CD14-positive monocyte (primary cell): ENCODE results near the gene RTCB. TPM values are rescaled to one million over a fixed set of nuclear protein-coding genes. Genes with fewer than 3 reads are reported as not detected.

Source experiments
- DNase-seq, 3 donors: peaks; one replicate each; pipeline ENCODE4 v3.0.0-alpha.2; 2011 to 2022
- H2AFZ ChIP-seq: 2 replicates; pipeline ENCODE4 v1.6.0; 2012; ENCODE audit warnings: mild to moderate bottlenecking, low read depth, low read length, inconsistent platforms; ENCODE audit not compliant: insufficient read depth, poor library complexity, severe bottlenecking
- H3K27ac ChIP-seq, 2 donors: 1 replicate in 1 of 2; 2 replicates in 1 of 2; pipeline ENCODE4 v1.5.1; 2012 to 2013; ENCODE audit warnings: low read length in 2 of 2, control low read depth in 1 of 2, inconsistent platforms in 1 of 2, low read depth in 1 of 2, mild to moderate bottlenecking in 1 of 2
- H3K27me3 ChIP-seq, 2 donors: one replicate each; pipeline versions ENCODE4 v1.6.0 to v1.6.1; 2011 to 2013; ENCODE audit warnings: low read length in 2 of 2; ENCODE audit not compliant: control insufficient read depth in 2 of 2, insufficient read depth in 2 of 2
- H3K36me3 ChIP-seq, 2 donors: replicated peaks in 1 of 2; 1 replicate in 1 of 2; 2 replicates in 1 of 2; pipeline versions ENCODE4 v1.5.1 to v1.6.1; 2012 to 2013; ENCODE audit warnings: low read length in 2 of 2, control low read depth in 1 of 2, inconsistent platforms in 1 of 2, mild to moderate bottlenecking in 1 of 2; ENCODE audit not compliant: insufficient read depth in 2 of 2, control insufficient read depth in 1 of 2
- H3K4me1 ChIP-seq, 2 donors: 1 replicate in 1 of 2; 2 replicates in 1 of 2; pipeline versions ENCODE4 v1.5.1 to v1.6.1; 2012 to 2013; ENCODE audit warnings: low read length in 2 of 2, control low read depth in 1 of 2, inconsistent platforms in 1 of 2, mild to moderate bottlenecking in 1 of 2, moderate library complexity in 1 of 2; ENCODE audit not compliant: insufficient read depth in 2 of 2, control insufficient read depth in 1 of 2
- H3K4me2 ChIP-seq: replicated peaks from 2 replicates; pipeline ENCODE3; 2012; ENCODE audit warnings: low read length, moderate library complexity, mild to moderate bottlenecking; ENCODE audit not compliant: poor library complexity, severe bottlenecking; ENCODE audit errors: extremely low read depth
- H3K4me3 ChIP-seq, 3 experiments: fragments of 200-600 bp in 1 of 3; sonication (generic) in 1 of 3; replicated peaks in 1 of 3; 1 replicate in 2 of 3; 2 replicates in 1 of 3; pipeline ENCODE4 v1.5.1; 2011 to 2013; ENCODE audit warnings: low read length in 3 of 3, mild to moderate bottlenecking in 3 of 3, control low read depth in 2 of 3, low read depth in 2 of 3, inconsistent platforms in 1 of 3, moderate library complexity in 1 of 3
- H3K79me2 ChIP-seq: 2 replicates; pipeline ENCODE4 v1.6.0; 2012; ENCODE audit warnings: mild to moderate bottlenecking, control low read depth, inconsistent platforms, low read length, moderate library complexity; ENCODE audit not compliant: insufficient read depth
- H3K9ac ChIP-seq: 2 replicates; pipeline ENCODE4 v1.6.0; 2017; ENCODE audit warnings: low read length, mild to moderate bottlenecking; ENCODE audit not compliant: insufficient read depth, poor library complexity, severe bottlenecking
- H3K9me3 ChIP-seq, 2 donors: replicated peaks in 1 of 2; 1 replicate in 1 of 2; 2 replicates in 1 of 2; pipeline versions ENCODE4 v1.5.1 to v1.6.1; 2012 to 2013; ENCODE audit warnings: low read length in 2 of 2, control low read depth in 1 of 2; ENCODE audit not compliant: control insufficient read depth in 1 of 2, insufficient read depth in 1 of 2
- H4K20me1 ChIP-seq: 2 replicates; pipeline ENCODE4 v1.6.0; 2012; ENCODE audit warnings: mild to moderate bottlenecking, low read length, control low read depth, moderate library complexity; ENCODE audit not compliant: insufficient read depth
- H3K27ac Mint-ChIP-seq, 7 donors: one replicate each; pipeline ENCODE4 v1.8.0; 2020; ENCODE audit warnings: mild to moderate bottlenecking in 7 of 7, mixed read lengths in 7 of 7, moderate library complexity in 6 of 7, inconsistent platforms in 2 of 7
- H3K27me3 Mint-ChIP-seq, 3 donors: one replicate each; pipeline ENCODE4 v1.8.0; 2021 to 2022; ENCODE audit warnings: low read depth in 3 of 3, mild to moderate bottlenecking in 3 of 3, mixed read lengths in 3 of 3, moderate library complexity in 3 of 3, inconsistent platforms in 1 of 3
- H3K36me3 Mint-ChIP-seq, 2 donors: one replicate each; pipeline ENCODE4 v1.8.0; 2020; ENCODE audit warnings: mixed read lengths in 2 of 2, inconsistent platforms in 1 of 2, mild to moderate bottlenecking in 1 of 2
- H3K4me1 Mint-ChIP-seq: one replicate; pipeline ENCODE4 v1.8.0; 2020; ENCODE audit warnings: mild to moderate bottlenecking, mixed read lengths
- H3K4me3 Mint-ChIP-seq, 2 donors: one replicate each; pipeline ENCODE4 v1.8.0; 2020; ENCODE audit warnings: mild to moderate bottlenecking in 2 of 2, mixed read lengths in 2 of 2, moderate library complexity in 1 of 2
- H3K9me3 Mint-ChIP-seq, 7 donors: one replicate each; pipeline ENCODE4 v1.8.0; 2020 to 2022; ENCODE audit warnings: mixed read lengths in 7 of 7, mild to moderate bottlenecking in 6 of 7, moderate library complexity in 6 of 7, inconsistent platforms in 2 of 7
- CTCF ChIP-seq: fragments of 200-600 bp; IDR thresholded peaks from one replicate; pipeline ENCODE4 v1.8.0; 2022; ENCODE audit warnings: antibody characterized with exemption, mild to moderate bottlenecking
- WGBS: methylation state at CpG from one replicate; pipeline ENCODE4 v1.1.5; 2013; ENCODE audit warnings: missing lambda C conversion rate; ENCODE audit not compliant: insufficient coverage; 5-methylcytosine and 5-hydroxymethylcytosine counted together
- intact Hi-C, 2 donors: fragments of 100-400 bp; cut with micrococcal nuclease; formaldehyde crosslinking; loops; one replicate each; pipeline versions ENCODE4 v1.15.0 to v1.15.1; 2023
- polyA plus RNA-seq, 3 donors: library from polyadenylated mRNA; depleted of rRNA in 1 of 3; unstranded in 2 of 3; stranded (reverse) in 1 of 3; fragments of 300-500 nt in 2 of 3; fragments of >200 nt in 1 of 3; fragmentation: Illumina TruSeq in 2 of 3; gene quantifications; 1 replicate in 2 of 3; 2 replicates in 1 of 3; pipeline ENCODE4 v1.2.3, GENCODE V29; 2012 to 2021

RTCB gene
- polyA plus RNA-seq, 3 donors: 41.5 to 106 (median 104) TPM

GRCh38 chr22:32389685-32390084 is 22.4 kb downstream of the RTCB start:
- Histone ChIP-seq H2AFZ (no peak overlapping the region), H3K79me2 (no peaks in the 10 kb centered on the region), H3K9me3 (no peaks in the 10 kb centered on the region), H3K4me2 (no peak overlapping the region), H3K4me1 (no peaks in the 10 kb centered on the region), H3K27ac (no peak overlapping the region), H3K36me3 (peaks cover 88 to 96% of the 10 kb centered on the region in 2 donors), H3K4me3 (no peak overlapping the region), H3K27me3 (no peaks in the 10 kb centered on the region), H3K9ac (no peak overlapping the region), H4K20me1 (no peaks in the 10 kb centered on the region)
- intact Hi-C loops: no loop called here
- Mint-ChIP-seq H3K27ac (peak overlapping the region in 1 of 7 donors; percentile 1), H3K9me3 (no peaks in the 10 kb centered on the region), H3K27me3 (no peaks in the 10 kb centered on the region), H3K4me3 (no peak overlapping the region), H3K4me1 (no peaks in the 10 kb centered on the region), H3K36me3 (peaks cover 76 to 92% of the 10 kb centered on the region in 2 donors)
- no peak for DNase-seq
- peak; percentile 33 for TF ChIP-seq CTCF
- 92% methylated on average over 4 of the region's 4 CpGs for WGBS

GRCh38 chr22:32385681-32386080 is 26.4 kb downstream of the RTCB start:
- H3K4me1 ChIP-seq: no peaks in the 10 kb centered on the region
- H3K9me3 ChIP-seq: no peaks in the 10 kb centered on the region
- no peaks in the 10 kb centered on the region for H4K20me1 ChIP-seq
- Mint-ChIP-seq H3K4me1 (no peaks in the 10 kb centered on the region), H3K9me3 (no peaks in the 10 kb centered on the region), H3K36me3 (peaks cover 43 to 54% of the 10 kb centered on the region in 2 donors), H3K4me3 (no peak overlapping the region), H3K27ac (no peak overlapping the region), H3K27me3 (no peaks in the 10 kb centered on the region)
- H3K4me2 ChIP-seq: no peak overlapping the region
- TF ChIP-seq CTCF: no peak
- H3K27ac ChIP-seq: no peak overlapping the region
- H3K27me3 ChIP-seq: no peaks in the 10 kb centered on the region
- H3K4me3 ChIP-seq: no peak overlapping the region
- H2AFZ ChIP-seq: no peak overlapping the region
- intact Hi-C loops: no loop called here
- no peak for DNase-seq
- H3K79me2 ChIP-seq: no peaks in the 10 kb centered on the region
- H3K36me3 ChIP-seq: peaks cover 51 to 56% of the 10 kb centered on the region in 2 donors
- no peak overlapping the region for H3K9ac ChIP-seq
- WGBS: no CpG with 5 or more reads among the region's 1 CpG
